ENCODE measurements around the gene TFCP2L1.
"Not testable (repeated sequence)": the region's sequence is repeated elsewhere in the genome, so short reads cannot be mapped to it uniquely, and the experiment has no call there.

Gene TFCP2L1

GRCh38 chr2:121282800-121283385 is 2.1 kb downstream of the TFCP2L1 start:
- Histone ChIP-seq H3K4me3 (ENCODE audit: low read depth in 1 of 2, low read length in 2 of 2) (no peak overlapping the region), H3K4me1 (ENCODE audit: control insufficient read depth in 1 of 2, insufficient read depth in 2 of 2, low read length in 2 of 2) (peaks cover 0 to 10% of the 10 kb centered on the region in 2 donors), H3K27ac (ENCODE audit: low read length) (no peak overlapping the region), H3K36me3 (ENCODE audit: control insufficient read depth in 1 of 2, insufficient read depth in 2 of 2, low read length in 2 of 2) (no peaks in the 10 kb centered on the region), H3K9me3 (ENCODE audit: control insufficient read depth in 1 of 2, low read length in 2 of 2) (no peaks in the 10 kb centered on the region), H3K27me3 (ENCODE audit: low read depth, low read length) (peaks cover 7% of the 10 kb centered on the region)

- Histone ChIP-seq H3K36me3 (ENCODE audit: control insufficient read depth in 1 of 2, insufficient read depth in 2 of 2, low read length in 2 of 2) (no peaks in the 10 kb centered on the region), H3K4me1 (ENCODE audit: control insufficient read depth in 1 of 2, insufficient read depth in 2 of 2, low read length in 2 of 2) (peaks cover 0 to 10% of the 10 kb centered on the region in 2 donors), H3K4me3 (ENCODE audit: low read depth in 1 of 2, low read length in 2 of 2) (no peak overlapping the region), H3K27me3 (ENCODE audit: low read depth, low read length) (peaks cover 7% of the 10 kb centered on the region), H3K27ac (ENCODE audit: low read length) (no peak overlapping the region), H3K9me3 (ENCODE audit: control insufficient read depth in 1 of 2, low read length in 2 of 2) (no peaks in the 10 kb centered on the region)
Measured at GRCh38 chr2:121281694-121282093, 3.3 kb downstream of the TFCP2L1 start.

GRCh38 chr2:121281107-121281506 is 3.9 kb downstream of the TFCP2L1 start:
- H3K4me3 ChIP-seq (ENCODE audit: low read depth in 1 of 2, low read length in 2 of 2): no peak overlapping the region
- H3K27ac ChIP-seq (ENCODE audit: low read length): no peak overlapping the region
- no peaks in the 10 kb centered on the region for H3K36me3 ChIP-seq (ENCODE audit: control insufficient read depth in 1 of 2, insufficient read depth in 2 of 2, low read length in 2 of 2)
- peaks cover 0 to 10% of the 10 kb centered on the region in 2 donors for H3K4me1 ChIP-seq (ENCODE audit: control insufficient read depth in 1 of 2, insufficient read depth in 2 of 2, low read length in 2 of 2)
- no peaks in the 10 kb centered on the region for H3K9me3 ChIP-seq (ENCODE audit: control insufficient read depth in 1 of 2, low read length in 2 of 2)
- peaks cover 7% of the 10 kb centered on the region for H3K27me3 ChIP-seq (ENCODE audit: low read depth, low read length)

GRCh38 chr2:121279476-121280220 is 5.4 kb downstream of the TFCP2L1 start:
- Histone ChIP-seq H3K9me3 (ENCODE audit: control insufficient read depth in 1 of 2, low read length in 2 of 2) (no peaks in the 10 kb centered on the region), H3K4me3 (ENCODE audit: low read depth in 1 of 2, low read length in 2 of 2) (no peak overlapping the region), H3K4me1 (ENCODE audit: control insufficient read depth in 1 of 2, insufficient read depth in 2 of 2, low read length in 2 of 2) (peaks cover 0 to 6% of the 10 kb centered on the region in 2 donors), H3K27ac (ENCODE audit: low read length) (no peak overlapping the region), H3K27me3 (ENCODE audit: low read depth, low read length) (peaks cover 7% of the 10 kb centered on the region), H3K36me3 (ENCODE audit: control insufficient read depth in 1 of 2, insufficient read depth in 2 of 2, low read length in 2 of 2) (no peaks in the 10 kb centered on the region)

GRCh38 chr2:121276341-121276740 is 8.7 kb downstream of the TFCP2L1 start:
- Histone ChIP-seq H3K27me3 (ENCODE audit: low read depth, low read length) (no peaks in the 10 kb centered on the region), H3K36me3 (ENCODE audit: control insufficient read depth in 1 of 2, insufficient read depth in 2 of 2, low read length in 2 of 2) (no peaks in the 10 kb centered on the region), H3K4me1 (ENCODE audit: control insufficient read depth in 1 of 2, insufficient read depth in 2 of 2, low read length in 2 of 2) (no peaks in the 10 kb centered on the region), H3K27ac (ENCODE audit: low read length) (no peak overlapping the region), H3K4me3 (ENCODE audit: low read depth in 1 of 2, low read length in 2 of 2) (no peak overlapping the region), H3K9me3 (ENCODE audit: control insufficient read depth in 1 of 2, low read length in 2 of 2) (no peaks in the 10 kb centered on the region)

- no peaks in the 10 kb centered on the region for H3K4me1 ChIP-seq (ENCODE audit: control insufficient read depth in 1 of 2, insufficient read depth in 2 of 2, low read length in 2 of 2)
- H3K4me3 ChIP-seq (ENCODE audit: low read depth in 1 of 2, low read length in 2 of 2): no peak overlapping the region
- no peaks in the 10 kb centered on the region for H3K27me3 ChIP-seq (ENCODE audit: low read depth, low read length)
- no peak overlapping the region for H3K27ac ChIP-seq (ENCODE audit: low read length)
- H3K9me3 ChIP-seq (ENCODE audit: control insufficient read depth in 1 of 2, low read length in 2 of 2): no peaks in the 10 kb centered on the region
- no peaks in the 10 kb centered on the region for H3K36me3 ChIP-seq (ENCODE audit: control insufficient read depth in 1 of 2, insufficient read depth in 2 of 2, low read length in 2 of 2)
Measured at GRCh38 chr2:121273116-121273515, 11.9 kb downstream of the TFCP2L1 start.

- no peaks in the 10 kb centered on the region for H3K4me1 ChIP-seq (ENCODE audit: control insufficient read depth in 1 of 2, insufficient read depth in 2 of 2, low read length in 2 of 2)
- no peaks in the 10 kb centered on the region for H3K27me3 ChIP-seq (ENCODE audit: low read depth, low read length)
- H3K9me3 ChIP-seq (ENCODE audit: control insufficient read depth in 1 of 2, low read length in 2 of 2): no peaks in the 10 kb centered on the region
- no peak overlapping the region for H3K27ac ChIP-seq (ENCODE audit: low read length)
- no peak overlapping the region for H3K4me3 ChIP-seq (ENCODE audit: low read depth in 1 of 2, low read length in 2 of 2)
- H3K36me3 ChIP-seq (ENCODE audit: control insufficient read depth in 1 of 2, insufficient read depth in 2 of 2, low read length in 2 of 2): no peaks in the 10 kb centered on the region
Measured at GRCh38 chr2:121272596-121272995, 12.4 kb downstream of the TFCP2L1 start.

- not testable (repeated sequence) for H3K27me3 ChIP-seq (ENCODE audit: low read depth, low read length); H3K36me3 ChIP-seq (ENCODE audit: control insufficient read depth in 1 of 2, insufficient read depth in 2 of 2, low read length in 2 of 2); H3K4me1 ChIP-seq (ENCODE audit: control insufficient read depth in 1 of 2, insufficient read depth in 2 of 2, low read length in 2 of 2); H3K9me3 ChIP-seq (ENCODE audit: control insufficient read depth in 1 of 2, low read length in 2 of 2); H3K27ac ChIP-seq (ENCODE audit: low read length); H3K4me3 ChIP-seq (ENCODE audit: low read depth in 1 of 2, low read length in 2 of 2)
Measured at GRCh38 chr2:121269436-121269835, 15.6 kb downstream of the TFCP2L1 start.

GRCh38 chr2:121266543-121267106 is 18.4 kb downstream of the TFCP2L1 start:
- no peak overlapping the region for H3K27ac ChIP-seq (ENCODE audit: low read length)
- H3K9me3 ChIP-seq (ENCODE audit: control insufficient read depth in 1 of 2, low read length in 2 of 2): no peaks in the 10 kb centered on the region
- no peaks in the 10 kb centered on the region for H3K36me3 ChIP-seq (ENCODE audit: control insufficient read depth in 1 of 2, insufficient read depth in 2 of 2, low read length in 2 of 2)
- no peaks in the 10 kb centered on the region for H3K27me3 ChIP-seq (ENCODE audit: low read depth, low read length)
- no peak overlapping the region for H3K4me3 ChIP-seq (ENCODE audit: low read depth in 1 of 2, low read length in 2 of 2)
- H3K4me1 ChIP-seq (ENCODE audit: control insufficient read depth in 1 of 2, insufficient read depth in 2 of 2, low read length in 2 of 2): no peaks in the 10 kb centered on the region

GRCh38 chr2:121263996-121264715 is 20.8 kb downstream of the TFCP2L1 start:
- no peaks in the 10 kb centered on the region for H3K27me3 ChIP-seq (ENCODE audit: low read depth, low read length)
- no peak overlapping the region for H3K27ac ChIP-seq (ENCODE audit: low read length)
- H3K36me3 ChIP-seq (ENCODE audit: control insufficient read depth in 1 of 2, insufficient read depth in 2 of 2, low read length in 2 of 2): no peaks in the 10 kb centered on the region
- no peak overlapping the region for H3K4me3 ChIP-seq (ENCODE audit: low read depth in 1 of 2, low read length in 2 of 2)
- no peaks in the 10 kb centered on the region for H3K9me3 ChIP-seq (ENCODE audit: control insufficient read depth in 1 of 2, low read length in 2 of 2)
- no peaks in the 10 kb centered on the region for H3K4me1 ChIP-seq (ENCODE audit: control insufficient read depth in 1 of 2, insufficient read depth in 2 of 2, low read length in 2 of 2)

- H3K27me3 ChIP-seq (ENCODE audit: low read depth, low read length): no peaks in the 10 kb centered on the region
- no peaks in the 10 kb centered on the region for H3K4me1 ChIP-seq (ENCODE audit: control insufficient read depth in 1 of 2, insufficient read depth in 2 of 2, low read length in 2 of 2)
- H3K27ac ChIP-seq (ENCODE audit: low read length): no peak overlapping the region
- no peaks in the 10 kb centered on the region for H3K9me3 ChIP-seq (ENCODE audit: control insufficient read depth in 1 of 2, low read length in 2 of 2)
- H3K4me3 ChIP-seq (ENCODE audit: low read depth in 1 of 2, low read length in 2 of 2): no peak overlapping the region
- H3K36me3 ChIP-seq (ENCODE audit: control insufficient read depth in 1 of 2, insufficient read depth in 2 of 2, low read length in 2 of 2): no peaks in the 10 kb centered on the region
Measured at GRCh38 chr2:121260370-121261154, 24.4 kb downstream of the TFCP2L1 start.
